ENCODE data around the gene OPA1.
A peak's percentile ranks its signal among the peaks of the same experiment; 100 is the strongest.

The OPA1 gene

DNA sequence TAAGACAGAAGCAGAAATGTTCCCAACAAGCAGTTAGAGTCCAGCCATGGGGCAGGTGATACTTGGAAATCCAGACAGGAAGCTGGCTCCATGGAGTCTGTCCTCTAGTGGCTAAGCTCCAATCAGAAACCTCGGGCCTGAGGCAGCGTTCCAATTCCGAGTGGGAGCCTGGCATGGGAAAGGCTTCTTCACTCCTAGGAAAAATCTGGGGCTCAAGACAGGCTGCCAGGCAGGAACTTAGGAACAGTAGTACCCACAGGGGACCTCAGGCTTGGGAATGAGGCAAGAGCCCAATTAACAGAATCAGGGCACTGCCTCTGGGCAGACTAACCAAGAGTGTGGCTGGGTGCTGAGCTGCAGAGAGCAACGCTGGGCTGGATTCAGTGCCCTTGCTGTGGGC lies 32.1 kb upstream of the OPA1 start:
- Histone ChIP-seq H4K20me1 (ENCODE audit: insufficient read depth, low read length) (no peaks in the 10 kb centered on the region), H3K36me3 (ENCODE audit: insufficient read depth, low read length) (no peaks in the 10 kb centered on the region), H3K9ac (ENCODE audit: low read depth, low read length) (no peak overlapping the region), H3K27me3 (ENCODE audit: insufficient read depth, low read length, poor library complexity) (no peaks in the 10 kb centered on the region), H3K9me3 (ENCODE audit: insufficient read depth, low read length, severe bottlenecking) (no peaks in the 10 kb centered on the region), H3K4me1 (ENCODE audit: insufficient read depth, low read length) (no peaks in the 10 kb centered on the region), H2AFZ (ENCODE audit: low read depth, low read length) (no peak overlapping the region), H3K4me3 (ENCODE audit: low read depth in 1 of 2, low read length in 2 of 2) (no peak overlapping the region), H3K4me2 (ENCODE audit: insufficient read depth, low read length) (no peak overlapping the region), H3K79me2 (ENCODE audit: insufficient read depth, low read length) (no peaks in the 10 kb centered on the region), H3K27ac (ENCODE audit: low read length) (no peak overlapping the region)
- no peak for TF ChIP-seq EZH2 (IDR thresholded peaks at IDR 0.05; ENCODE audit: borderline replicate concordance, low read depth, low read length, severe bottlenecking)
- TF ChIP-seq, protein P1, sequence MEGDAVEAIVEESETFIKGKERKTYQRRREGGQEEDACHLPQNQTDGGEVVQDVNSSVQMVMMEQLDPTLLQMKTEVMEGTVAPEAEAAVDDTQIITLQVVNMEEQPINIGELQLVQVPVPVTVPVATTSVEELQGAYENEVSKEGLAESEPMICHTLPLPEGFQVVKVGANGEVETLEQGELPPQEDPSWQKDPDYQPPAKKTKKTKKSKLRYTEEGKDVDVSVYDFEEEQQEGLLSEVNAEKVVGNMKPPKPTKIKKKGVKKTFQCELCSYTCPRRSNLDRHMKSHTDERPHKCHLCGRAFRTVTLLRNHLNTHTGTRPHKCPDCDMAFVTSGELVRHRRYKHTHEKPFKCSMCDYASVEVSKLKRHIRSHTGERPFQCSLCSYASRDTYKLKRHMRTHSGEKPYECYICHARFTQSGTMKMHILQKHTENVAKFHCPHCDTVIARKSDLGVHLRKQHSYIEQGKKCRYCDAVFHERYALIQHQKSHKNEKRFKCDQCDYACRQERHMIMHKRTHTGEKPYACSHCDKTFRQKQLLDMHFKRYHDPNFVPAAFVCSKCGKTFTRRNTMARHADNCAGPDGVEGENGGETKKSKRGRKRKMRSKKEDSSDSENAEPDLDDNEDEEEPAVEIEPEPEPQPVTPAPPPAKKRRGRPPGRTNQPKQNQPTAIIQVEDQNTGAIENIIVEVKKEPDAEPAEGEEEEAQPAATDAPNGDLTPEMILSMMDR (IDR thresholded peaks at IDR 0.05; ENCODE audit: borderline replicate concordance, extremely low read depth, low read length, poor library complexity, severe bottlenecking): no peak
- no peak for ATAC-seq (ENCODE audit: insufficient read depth, low read depth)
- no peak for DNase-seq

DNA sequence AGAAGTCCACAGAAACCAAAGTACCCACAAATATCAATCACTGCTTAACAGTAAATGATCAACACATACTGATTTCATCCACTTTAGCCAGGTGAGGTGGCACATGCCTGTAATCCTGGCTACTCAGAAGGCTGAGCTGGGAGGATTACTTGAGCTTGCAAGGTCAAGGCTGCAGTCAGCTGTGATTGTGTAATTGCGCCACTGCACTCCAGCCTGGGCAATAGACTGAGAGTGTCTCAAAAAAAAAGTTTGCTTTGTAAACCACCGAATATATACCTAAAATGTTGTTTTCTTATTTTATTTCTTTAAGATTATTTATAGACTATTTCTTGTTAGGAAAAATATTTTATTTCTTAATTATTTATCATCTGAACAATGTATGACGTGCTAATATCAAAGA lies 29.6 kb upstream of the OPA1 start:
- Histone ChIP-seq H3K4me1 (ENCODE audit: insufficient read depth, low read length) (no peaks in the 10 kb centered on the region), H4K20me1 (ENCODE audit: insufficient read depth, low read length) (no peaks in the 10 kb centered on the region), H3K27me3 (ENCODE audit: insufficient read depth, low read length, poor library complexity) (no peaks in the 10 kb centered on the region), H3K9me3 (ENCODE audit: insufficient read depth, low read length, severe bottlenecking) (no peaks in the 10 kb centered on the region), H3K4me3 (ENCODE audit: low read depth in 1 of 2, low read length in 2 of 2) (no peak overlapping the region), H3K27ac (ENCODE audit: low read length) (no peak overlapping the region), H3K4me2 (ENCODE audit: insufficient read depth, low read length) (no peak overlapping the region), H3K79me2 (ENCODE audit: insufficient read depth, low read length) (no peaks in the 10 kb centered on the region), H3K36me3 (ENCODE audit: insufficient read depth, low read length) (no peaks in the 10 kb centered on the region), H2AFZ (ENCODE audit: low read depth, low read length) (no peak overlapping the region), H3K9ac (ENCODE audit: low read depth, low read length) (no peak overlapping the region)
- DNase-seq: no peak
- ATAC-seq (ENCODE audit: insufficient read depth, low read depth): no peak
- TF ChIP-seq EZH2 (IDR thresholded peaks at IDR 0.05; ENCODE audit: borderline replicate concordance, low read depth, low read length, severe bottlenecking): no peak

DNA sequence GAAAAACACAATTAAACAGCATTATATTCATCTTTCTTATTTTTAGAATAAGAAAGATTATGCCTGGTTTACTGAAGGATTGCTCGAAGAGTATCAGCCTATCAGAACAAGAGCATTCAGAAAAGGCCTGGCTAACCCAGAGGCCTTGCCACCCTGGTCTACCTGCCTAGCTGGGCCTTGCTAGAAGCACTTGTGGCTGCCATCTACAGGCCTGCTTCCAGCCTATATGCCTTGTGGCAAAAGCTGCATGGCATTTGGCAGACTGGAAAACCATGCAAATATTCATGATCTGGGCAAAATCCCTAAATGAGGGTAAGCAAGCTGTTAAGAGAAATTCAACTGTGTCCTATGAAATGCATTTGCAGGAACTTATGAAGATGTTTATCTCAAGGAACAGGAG lies 29.0 kb upstream of the OPA1 start:
- no peak overlapping the region for H2AFZ ChIP-seq (ENCODE audit: low read depth, low read length)
- no peaks in the 10 kb centered on the region for H3K9me3 ChIP-seq (ENCODE audit: insufficient read depth, low read length, severe bottlenecking)
- H4K20me1 ChIP-seq (ENCODE audit: insufficient read depth, low read length): no peaks in the 10 kb centered on the region
- no peak overlapping the region for H3K4me2 ChIP-seq (ENCODE audit: insufficient read depth, low read length)
- no peak overlapping the region for H3K27ac ChIP-seq (ENCODE audit: low read length)
- ATAC-seq (ENCODE audit: insufficient read depth, low read depth) (peak; percentile 40; the same call in 1 of the 3 replicates), DNase-seq (no peak)
- H3K79me2 ChIP-seq (ENCODE audit: insufficient read depth, low read length): no peaks in the 10 kb centered on the region
- no peak overlapping the region for H3K4me3 ChIP-seq (ENCODE audit: low read depth in 1 of 2, low read length in 2 of 2)
- no peaks in the 10 kb centered on the region for H3K27me3 ChIP-seq (ENCODE audit: insufficient read depth, low read length, poor library complexity)
- TF ChIP-seq, protein P1 (IDR thresholded peaks at IDR 0.05; ENCODE audit: borderline replicate concordance, extremely low read depth, low read length, poor library complexity, severe bottlenecking): peak; percentile 26
- TF ChIP-seq EZH2 (IDR thresholded peaks at IDR 0.05; ENCODE audit: borderline replicate concordance, low read depth, low read length, severe bottlenecking): no peak
- H3K4me1 ChIP-seq (ENCODE audit: insufficient read depth, low read length): no peaks in the 10 kb centered on the region
- H3K9ac ChIP-seq (ENCODE audit: low read depth, low read length): no peak overlapping the region
- H3K36me3 ChIP-seq (ENCODE audit: insufficient read depth, low read length): no peaks in the 10 kb centered on the region

DNA sequence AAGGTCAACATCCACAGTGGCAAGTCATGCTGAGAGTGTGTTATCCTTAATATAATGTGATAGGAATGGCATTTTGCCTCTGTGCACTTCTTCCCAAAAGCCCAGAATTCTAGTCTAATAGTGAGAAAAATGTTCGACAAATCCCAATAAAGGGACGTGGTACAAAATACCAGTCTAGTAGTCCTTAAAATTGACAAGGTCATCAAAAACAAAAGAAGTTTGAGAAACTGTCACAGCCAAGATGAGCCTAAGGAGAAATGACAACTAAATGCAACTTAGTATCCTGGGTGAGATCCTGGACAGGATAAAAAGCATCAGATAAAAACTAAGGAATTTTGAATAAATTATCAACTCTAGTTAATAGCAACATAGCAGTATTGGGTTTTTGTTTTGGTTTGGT lies 23.9 kb upstream of the OPA1 start:
- Histone ChIP-seq H4K20me1 (ENCODE audit: insufficient read depth, low read length) (no peaks in the 10 kb centered on the region), H3K27me3 (ENCODE audit: insufficient read depth, low read length, poor library complexity) (no peaks in the 10 kb centered on the region), H3K79me2 (ENCODE audit: insufficient read depth, low read length) (no peaks in the 10 kb centered on the region), H2AFZ (ENCODE audit: low read depth, low read length) (no peak overlapping the region), H3K36me3 (ENCODE audit: insufficient read depth, low read length) (no peaks in the 10 kb centered on the region), H3K4me1 (ENCODE audit: insufficient read depth, low read length) (no peaks in the 10 kb centered on the region), H3K4me3 (ENCODE audit: low read depth in 1 of 2, low read length in 2 of 2) (no peak overlapping the region), H3K9ac (ENCODE audit: low read depth, low read length) (no peak overlapping the region), H3K27ac (ENCODE audit: low read length) (no peak overlapping the region), H3K9me3 (ENCODE audit: insufficient read depth, low read length, severe bottlenecking) (no peaks in the 10 kb centered on the region), H3K4me2 (ENCODE audit: insufficient read depth, low read length) (no peak overlapping the region)
- DNase-seq (no peak), ATAC-seq (ENCODE audit: insufficient read depth, low read depth) (no peak)
- TF ChIP-seq, protein P1 (IDR thresholded peaks at IDR 0.05; ENCODE audit: borderline replicate concordance, extremely low read depth, low read length, poor library complexity, severe bottlenecking): no peak
- TF ChIP-seq EZH2 (IDR thresholded peaks at IDR 0.05; ENCODE audit: borderline replicate concordance, low read depth, low read length, severe bottlenecking): no peak

Measured in DND-41 (cell line).